Stimulated activated CD4-positive, alpha-beta T cell treated with anti-CD3 and anti-CD28 coated beads, Interleukin-15, amount 100 ng/mL, for 24 hours (primary cell): ENCODE results near the gene SLCO1B1.
"Not testable (repeated sequence)": the region's sequence is repeated elsewhere in the genome, so short reads cannot be mapped to it uniquely, and the experiment has no call there.

Source experiments
- DNase-seq: peaks from one replicate; pipeline ENCODE4 v3.0.0-alpha.2; 2020

The SLCO1B1 gene

GRCh38 chr12:21130998-21131397, at the start of gene SLCO1B1:
Gene SLCO1B1 (plus strand): TSS chr12:21131194. CDS start chr12:21141575, 10,381 bp downstream.
- DNase-seq = no peak

- not testable (repeated sequence) for DNase-seq
Measured at GRCh38 chr12:21084753-21085152, 46.2 kb upstream of the SLCO1B1 start.

GRCh38 chr12:21111732-21112131, 19.3 kb upstream of the SLCO1B1 start:
- DNase-seq = no peak

GRCh38 chr12:21113266-21113665, 17.7 kb upstream of the SLCO1B1 start:
- DNase-seq = no peak

- no peak for DNase-seq
Measured at GRCh38 chr12:21117995-21118394, 13.0 kb upstream of the SLCO1B1 start.

GRCh38 chr12:21118760-21119159, 12.2 kb upstream of the SLCO1B1 start:
- no peak for DNase-seq

- no peak for DNase-seq
Measured at GRCh38 chr12:21129351-21129750, 1.6 kb upstream of the SLCO1B1 start.

GRCh38 chr12:21129906-21130305, 1.1 kb upstream of the SLCO1B1 start:
- DNase-seq = no peak

- not testable (repeated sequence) for DNase-seq
Measured at GRCh38 chr12:21137318-21137999, 6.5 kb downstream of the SLCO1B1 start.

GRCh38 chr12:21138016-21138415, 7.0 kb downstream of the SLCO1B1 start:
- no peak for DNase-seq

GRCh38 chr12:21144309-21144708, 13.3 kb downstream of the SLCO1B1 start:
- DNase-seq = no peak

GRCh38 chr12:21149861-21150260, 18.9 kb downstream of the SLCO1B1 start:
- DNase-seq = not testable (repeated sequence)

- DNase-seq = no peak
Measured at GRCh38 chr12:21151184-21151583, 20.2 kb downstream of the SLCO1B1 start.

GRCh38 chr12:21155522-21156351, 24.7 kb downstream of the SLCO1B1 start:
- DNase-seq = no peak

- DNase-seq = no peak
Measured at GRCh38 chr12:21165048-21165447, 34.1 kb downstream of the SLCO1B1 start.

GRCh38 chr12:21169878-21170472, 39.0 kb downstream of the SLCO1B1 start:
- DNase-seq = peak; percentile 49

- DNase-seq = no peak
Measured at GRCh38 chr12:21172079-21172478, 41.1 kb downstream of the SLCO1B1 start.

GRCh38 chr12:21183721-21184275, 52.8 kb downstream of the SLCO1B1 start:
- DNase-seq = no peak

GRCh38 chr12:21190016-21190415, 59.0 kb downstream of the SLCO1B1 start:
- no peak for DNase-seq

GRCh38 chr12:21214433-21214832, 83.4 kb downstream of the SLCO1B1 start:
- not testable (repeated sequence) for DNase-seq

- no peak for DNase-seq
Measured at GRCh38 chr12:21219206-21219605, 88.2 kb downstream of the SLCO1B1 start.

GRCh38 chr12:21220266-21220665, 89.3 kb downstream of the SLCO1B1 start:
- no peak for DNase-seq

- DNase-seq = no peak
Measured at GRCh38 chr12:21221072-21221471, 90.1 kb downstream of the SLCO1B1 start.
